ENCODE measurements around the gene IDS.

IDS gene

DNA sequence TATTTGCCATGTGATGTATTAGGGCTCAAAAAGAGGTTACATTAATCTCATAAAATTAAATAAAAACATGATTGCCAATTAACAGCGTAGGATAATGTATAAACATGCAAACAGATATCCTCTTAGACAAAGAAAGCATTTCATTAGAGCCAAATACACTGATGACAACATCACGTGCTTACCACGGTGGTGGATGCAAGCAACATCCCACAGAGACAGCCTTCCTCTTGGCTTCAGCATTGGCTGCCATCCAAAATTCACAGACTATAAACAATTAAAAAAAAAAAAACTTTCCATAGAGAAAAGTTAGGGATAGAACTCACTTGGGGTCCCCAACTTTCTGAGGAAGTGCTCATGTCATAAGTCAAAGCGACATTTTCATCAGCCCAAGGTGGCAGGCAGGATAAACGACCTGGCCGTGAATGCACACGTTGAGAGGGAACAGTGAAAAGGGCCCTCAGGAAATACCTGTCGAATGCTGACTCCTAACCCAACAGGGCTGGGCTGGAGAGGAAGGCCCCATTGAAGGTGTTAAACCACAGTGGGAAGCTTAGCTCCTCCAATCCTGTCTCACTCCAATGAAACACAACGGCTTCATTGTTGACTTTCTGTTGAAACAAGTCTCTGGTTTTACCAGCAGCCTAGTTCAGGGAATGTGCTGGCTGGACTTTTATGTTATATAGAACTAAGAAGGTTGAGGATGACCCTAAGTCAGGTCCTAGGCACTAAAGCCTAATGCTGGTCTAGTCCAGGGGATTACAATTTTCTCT is 48.4 kb downstream of the IDS start:
- DNase-seq, result no peak

DNA sequence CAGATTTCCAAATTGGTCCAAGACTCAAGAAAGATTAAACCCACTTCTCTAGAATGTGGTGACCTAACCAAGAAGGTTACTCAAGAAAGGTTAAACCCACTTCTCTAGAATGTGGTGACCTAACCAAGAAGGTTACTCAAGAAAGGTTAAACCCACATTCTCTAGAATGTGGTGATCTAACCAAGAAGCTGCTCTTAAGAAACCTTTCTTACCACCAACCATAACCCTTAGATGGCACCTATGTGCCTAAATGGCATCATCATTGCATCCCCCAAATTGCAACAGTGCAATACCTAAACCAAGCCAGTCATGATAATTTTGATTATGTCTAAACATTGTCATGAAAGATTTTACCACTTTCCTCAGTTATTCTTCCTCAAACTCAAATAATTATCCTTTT is 49.2 kb downstream of the IDS start:
- DNase-seq, result no peak

DNA sequence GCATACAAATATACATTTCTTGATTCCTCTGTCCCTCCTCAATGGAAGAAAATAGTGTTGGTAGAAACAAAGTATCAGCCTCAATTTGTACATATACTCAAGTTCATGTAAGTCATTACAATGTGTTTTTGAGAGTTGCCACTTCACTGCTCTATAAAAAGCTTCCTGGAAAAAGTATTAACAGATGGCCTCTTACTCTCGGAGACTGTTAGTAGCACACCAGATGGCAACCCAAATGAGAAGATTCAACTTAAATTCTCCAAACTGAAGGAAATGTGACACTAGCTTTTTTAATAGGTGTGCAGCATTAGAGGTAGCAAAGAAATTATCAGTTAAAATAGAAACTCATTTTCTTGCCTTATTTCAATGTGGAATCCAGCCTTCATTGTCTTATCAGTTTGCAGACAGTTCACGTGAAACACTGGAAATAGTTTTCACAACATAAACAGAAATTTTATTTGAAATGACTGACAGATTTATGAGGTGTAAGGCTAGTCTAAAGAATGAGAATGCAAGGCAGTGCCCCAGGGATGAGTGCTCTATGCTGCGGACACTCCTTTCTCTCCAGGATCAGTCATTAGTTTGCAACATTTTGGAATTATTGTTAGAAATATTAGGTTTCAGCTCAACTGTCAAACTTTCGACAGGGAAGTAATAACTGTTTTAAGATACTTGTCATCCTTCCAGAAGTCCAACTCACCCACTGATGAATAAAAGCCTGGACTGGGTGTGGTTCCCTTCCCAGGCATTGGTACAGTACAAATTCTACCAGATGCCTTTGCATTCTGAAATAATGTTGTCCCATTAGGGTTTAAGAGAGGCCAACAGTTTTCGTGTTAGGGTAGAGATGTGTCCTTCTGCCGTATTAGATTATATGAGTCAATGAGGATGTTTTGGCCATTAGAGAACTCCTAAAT is 50.9 kb downstream of the IDS start:
- no peak for DNase-seq

DNA sequence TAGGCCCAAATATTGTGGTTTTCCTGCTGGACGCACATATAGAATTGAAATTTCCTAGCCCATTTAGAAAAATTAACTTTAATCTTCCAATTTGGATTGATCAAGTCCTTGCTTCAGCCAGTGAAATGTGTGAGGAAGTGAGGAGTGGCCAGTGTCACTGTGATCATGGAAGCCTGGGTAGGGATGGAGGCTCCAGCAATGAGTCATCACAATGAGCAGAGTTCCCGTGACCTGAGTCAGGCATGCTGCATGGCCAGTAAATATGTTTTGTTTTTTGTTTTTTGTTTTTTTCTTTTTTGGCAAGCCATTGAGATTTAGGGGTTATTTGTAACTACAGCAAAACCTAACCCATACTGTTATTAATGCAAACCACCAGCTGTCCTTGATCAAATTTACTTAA is 52.1 kb downstream of the IDS start:
- DNase-seq, result no peak

DNA sequence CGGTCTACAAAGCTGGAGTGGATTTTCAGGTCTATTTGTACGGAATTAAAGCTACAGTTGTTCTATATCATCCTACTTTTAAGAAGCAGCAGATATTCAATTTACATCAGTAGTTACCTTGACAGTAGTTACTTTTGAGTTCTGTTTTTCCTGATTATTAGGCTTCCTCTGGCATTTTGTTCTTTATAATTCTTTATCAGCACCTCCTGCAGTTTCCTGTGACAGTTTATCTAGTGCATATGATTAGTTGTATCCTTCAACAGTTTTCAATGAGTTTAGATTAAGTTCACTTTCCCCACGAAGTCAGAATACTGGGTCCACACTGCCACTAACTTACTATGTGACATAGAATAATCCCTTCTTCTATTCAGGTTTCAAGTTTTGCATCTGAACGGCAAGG is 71.7 kb downstream of the IDS start:
- no peak for DNase-seq

DNA sequence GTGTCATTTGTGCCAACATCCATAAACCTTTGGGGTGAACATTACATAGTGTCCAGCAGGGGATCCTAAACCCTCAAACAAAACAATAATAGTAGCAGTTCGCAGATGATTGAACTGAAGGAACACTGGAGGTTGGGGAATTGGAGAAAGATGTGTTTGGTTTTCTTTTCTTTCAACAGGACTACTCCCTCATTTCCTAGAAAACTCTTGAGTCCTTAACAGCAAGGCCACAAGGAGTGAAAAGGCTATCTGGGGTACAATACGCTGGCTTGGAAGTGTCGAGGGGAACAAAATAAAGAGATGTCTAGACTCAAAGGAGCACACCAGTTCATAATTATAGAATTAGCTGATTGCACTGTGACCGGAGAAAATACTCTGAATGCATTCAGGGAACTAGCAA is 72.1 kb downstream of the IDS start:
- DNase-seq, result no peak

All from activated gamma-delta T cell (primary cell).